Parathyroid adenoma (tissue), 2 donors: ENCODE results near the gene HSF2BP.
"Not testable (repeated sequence)": the region's sequence is repeated elsewhere in the genome, so short reads cannot be mapped to it uniquely, and the experiment has no call there.

Experiments used
- H2AFZ ChIP-seq: fragments of 300-600 bp; sonication (generic); one replicate; pipeline ENCODE4 v1.7.0; 2017; ENCODE audit warnings: antibody characterized with exemption, mild to moderate bottlenecking
- H3K27ac ChIP-seq: fragments of 300-600 bp; sonication (generic); one replicate; pipeline ENCODE4 v1.7.0; 2017
- H3K27me3 ChIP-seq: fragments of 300-600 bp; sonication (generic); one replicate; pipeline ENCODE4 v1.7.0; 2017; ENCODE audit warnings: low read length; ENCODE audit not compliant: control insufficient read depth, insufficient read depth
- H3K36me3 ChIP-seq: fragments of 300-600 bp; sonication (generic); one replicate; pipeline ENCODE4 v1.7.0; 2017; ENCODE audit warnings: low read length; ENCODE audit not compliant: control insufficient read depth, insufficient read depth
- H3K4me1 ChIP-seq: fragments of 300-600 bp; sonication (generic); one replicate; pipeline ENCODE4 v1.7.0; 2017; ENCODE audit warnings: control low read depth
- H3K4me2 ChIP-seq: fragments of 300-600 bp; sonication (generic); one replicate; pipeline ENCODE4 v1.7.0; 2017; ENCODE audit warnings: low read length
- H3K4me3 ChIP-seq: fragments of 300-600 bp; sonication (generic); one replicate; pipeline ENCODE4 v1.7.0; 2017; ENCODE audit warnings: low read depth, low read length
- H3K79me2 ChIP-seq: fragments of 300-600 bp; sonication (generic); one replicate; pipeline ENCODE4 v1.7.0; 2017; ENCODE audit warnings: control low read depth
- H3K9ac ChIP-seq: fragments of 300-600 bp; sonication (generic); one replicate; pipeline ENCODE4 v1.7.0; 2017; ENCODE audit warnings: mild to moderate bottlenecking
- H3K9me3 ChIP-seq: fragments of 300-600 bp; sonication (generic); one replicate; pipeline ENCODE4 v1.7.0; 2017; ENCODE audit warnings: low read length; ENCODE audit not compliant: control insufficient read depth
- CTCF ChIP-seq: fragments of 300-600 bp; sonication (generic); IDR thresholded peaks from one replicate; pipeline ENCODE4 v1.7.0; 2017; ENCODE audit warnings: antibody characterized with exemption, mild to moderate bottlenecking
- donor health status: primary hyperparathyroidism.

HSF2BP gene

GRCh38 chr21:43702785-43703034, 43.4 kb upstream of the HSF2BP start:
- no peaks in the 10 kb centered on the region for H3K36me3 ChIP-seq
- no peak overlapping the region for H3K9ac ChIP-seq
- H3K4me2 ChIP-seq = peak overlapping the region; percentile 62
- no peaks in the 10 kb centered on the region for H3K9me3 ChIP-seq
- H2AFZ ChIP-seq = peak overlapping the region; percentile 80
- no peaks in the 10 kb centered on the region for H3K79me2 ChIP-seq
- no peaks in the 10 kb centered on the region for H3K4me1 ChIP-seq
- H3K4me3 ChIP-seq = peak overlapping the region; percentile 44
- no peak for TF ChIP-seq CTCF
- no peaks in the 10 kb centered on the region for H3K27me3 ChIP-seq
- no peak overlapping the region for H3K27ac ChIP-seq

- H3K27ac ChIP-seq = no peak overlapping the region
- H3K9me3 ChIP-seq = no peaks in the 10 kb centered on the region
- H3K27me3 ChIP-seq = no peaks in the 10 kb centered on the region
- H3K4me2 ChIP-seq = peak overlapping the region; percentile 62
- H3K4me3 ChIP-seq = peak overlapping the region; percentile 44
- H3K9ac ChIP-seq = no peak overlapping the region
- H2AFZ ChIP-seq = no peak overlapping the region
- no peaks in the 10 kb centered on the region for H3K4me1 ChIP-seq
- no peak for TF ChIP-seq CTCF
- no peaks in the 10 kb centered on the region for H3K36me3 ChIP-seq
- H3K79me2 ChIP-seq = no peaks in the 10 kb centered on the region
Observed at GRCh38 chr21:43701936-43702784, 42.9 kb upstream of the HSF2BP start.

GRCh38 chr21:43699933-43700599, 40.8 kb upstream of the HSF2BP start:
- no peak for TF ChIP-seq CTCF
- Histone ChIP-seq H3K27ac (no peak overlapping the region), H2AFZ (no peak overlapping the region)

GRCh38 chr21:43699492-43699777, 40.1 kb upstream of the HSF2BP start:
- not testable (repeated sequence) for H2AFZ ChIP-seq, H3K4me3 ChIP-seq, H3K4me2 ChIP-seq, H3K4me1 ChIP-seq, H3K27ac ChIP-seq, H3K9me3 ChIP-seq, H3K79me2 ChIP-seq, H3K27me3 ChIP-seq, H3K36me3 ChIP-seq, H3K9ac ChIP-seq

More at GRCh38 chr21:43699933-43700599, 40.8 kb upstream of the HSF2BP start:
- H3K9me3 ChIP-seq = no peaks in the 10 kb centered on the region
- no peaks in the 10 kb centered on the region for H3K36me3 ChIP-seq
- H3K27me3 ChIP-seq = no peaks in the 10 kb centered on the region
- H3K4me3 ChIP-seq = no peak overlapping the region
- H3K4me1 ChIP-seq = no peaks in the 10 kb centered on the region
- H3K9ac ChIP-seq = no peak overlapping the region
- H3K4me2 ChIP-seq = no peak overlapping the region
- no peaks in the 10 kb centered on the region for H3K79me2 ChIP-seq

GRCh38 chr21:43697758-43698643, 38.7 kb upstream of the HSF2BP start:
- H3K4me2 ChIP-seq = no peak overlapping the region
- no peaks in the 10 kb centered on the region for H3K36me3 ChIP-seq
- no peak for TF ChIP-seq CTCF
- H3K4me1 ChIP-seq = no peaks in the 10 kb centered on the region
- H2AFZ ChIP-seq = no peak overlapping the region
- no peaks in the 10 kb centered on the region for H3K27me3 ChIP-seq
- no peaks in the 10 kb centered on the region for H3K79me2 ChIP-seq
- H3K27ac ChIP-seq = no peak overlapping the region
- H3K9me3 ChIP-seq = no peaks in the 10 kb centered on the region
- H3K4me3 ChIP-seq = no peak overlapping the region
- H3K9ac ChIP-seq = no peak overlapping the region
